Measurements from ENCODE around the gene LHPP. TPM values are rescaled to one million over a fixed set of nuclear protein-coding genes. Genes with fewer than 3 reads are reported as not detected.

The LHPP gene
- total and polyA plus RNA-seq, 2 donors (not counting 1 experiment from before 2014, with no cell fraction given): 10.2 to 15.6 TPM

DNA sequence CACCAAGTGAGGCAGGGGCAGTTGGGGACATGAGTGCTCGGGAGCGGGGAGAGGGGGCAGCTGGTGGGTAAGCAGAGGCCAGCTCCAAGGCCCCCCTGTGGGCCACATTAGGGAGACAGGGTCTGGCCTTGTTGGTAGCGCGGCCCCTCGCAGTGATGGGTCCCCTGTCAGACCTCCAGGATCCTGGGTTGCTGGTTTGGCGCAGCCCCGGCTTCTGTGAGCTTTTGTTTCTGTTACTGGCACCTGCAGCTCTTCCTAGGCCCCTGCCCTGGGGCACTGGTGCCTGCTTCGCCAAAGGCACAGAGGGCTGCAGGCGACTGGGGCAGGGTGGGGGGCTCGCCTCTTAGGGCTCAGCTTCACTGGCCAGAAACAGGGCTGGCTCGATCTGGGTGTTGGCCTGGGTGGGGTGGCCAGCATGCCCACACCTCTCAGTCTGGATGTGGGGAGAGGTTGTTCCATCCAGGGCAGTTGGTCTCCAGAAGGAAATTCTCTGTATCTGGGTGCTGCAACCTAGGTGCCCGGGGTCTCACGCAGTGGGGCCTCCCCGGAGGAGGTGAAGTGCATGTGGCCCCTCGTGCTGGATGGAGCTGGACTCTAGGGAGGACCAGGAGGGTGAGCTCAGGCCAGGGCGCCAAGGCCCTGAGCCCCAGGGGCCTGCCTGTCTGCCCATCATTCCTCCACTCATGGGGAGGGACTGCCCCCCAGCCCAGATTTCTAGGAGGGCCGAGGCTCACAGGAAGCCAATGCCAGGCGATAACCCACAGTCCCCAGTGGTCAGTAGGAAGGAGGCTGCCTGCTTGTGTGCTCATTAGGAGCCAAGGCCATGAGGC lies 138.6 kb downstream of the LHPP start:
- Histone ChIP-seq H4K20me1 (ENCODE audit: control insufficient read depth, extremely low read depth, insufficient read depth, low read length) (no peaks in the 10 kb centered on the region), H3K4me3 (replicated peaks in 1 of 4; ENCODE audit: control extremely low read depth in 1 of 4, insufficient read depth in 1 of 4, low read depth in 3 of 4, low read length in 4 of 4) (no peak overlapping the region), H3K79me2 (ENCODE audit: control insufficient read depth, insufficient read depth, low read length) (no peaks in the 10 kb centered on the region), H3K27ac (ENCODE audit: insufficient read depth, low read length) (no peak overlapping the region), H3K4me1 (ENCODE audit: control insufficient read depth, extremely low read depth, insufficient read depth, low read length) (no peaks in the 10 kb centered on the region), H3K9me3 (ENCODE audit: control insufficient read depth, insufficient read depth, low read depth, low read length) (no peaks in the 10 kb centered on the region), H3K4me2 (ENCODE audit: extremely low read depth, insufficient read depth, low read length) (no peak overlapping the region), H3K36me3 (ENCODE audit: control insufficient read depth, insufficient read depth, low read length) (no peaks in the 10 kb centered on the region), H3K27me3 (ENCODE audit: control insufficient read depth, insufficient read depth, low read length) (no peaks in the 10 kb centered on the region), H2AFZ (ENCODE audit: low read length) (no peak overlapping the region), H3K9ac (ENCODE audit: insufficient read depth, low read length) (no peak overlapping the region)
- TF ChIP-seq EZH2 (IDR thresholded peaks at IDR 0.05; ENCODE audit: low read length, missing control alignments): no peak
- TF ChIP-seq, protein P1, sequence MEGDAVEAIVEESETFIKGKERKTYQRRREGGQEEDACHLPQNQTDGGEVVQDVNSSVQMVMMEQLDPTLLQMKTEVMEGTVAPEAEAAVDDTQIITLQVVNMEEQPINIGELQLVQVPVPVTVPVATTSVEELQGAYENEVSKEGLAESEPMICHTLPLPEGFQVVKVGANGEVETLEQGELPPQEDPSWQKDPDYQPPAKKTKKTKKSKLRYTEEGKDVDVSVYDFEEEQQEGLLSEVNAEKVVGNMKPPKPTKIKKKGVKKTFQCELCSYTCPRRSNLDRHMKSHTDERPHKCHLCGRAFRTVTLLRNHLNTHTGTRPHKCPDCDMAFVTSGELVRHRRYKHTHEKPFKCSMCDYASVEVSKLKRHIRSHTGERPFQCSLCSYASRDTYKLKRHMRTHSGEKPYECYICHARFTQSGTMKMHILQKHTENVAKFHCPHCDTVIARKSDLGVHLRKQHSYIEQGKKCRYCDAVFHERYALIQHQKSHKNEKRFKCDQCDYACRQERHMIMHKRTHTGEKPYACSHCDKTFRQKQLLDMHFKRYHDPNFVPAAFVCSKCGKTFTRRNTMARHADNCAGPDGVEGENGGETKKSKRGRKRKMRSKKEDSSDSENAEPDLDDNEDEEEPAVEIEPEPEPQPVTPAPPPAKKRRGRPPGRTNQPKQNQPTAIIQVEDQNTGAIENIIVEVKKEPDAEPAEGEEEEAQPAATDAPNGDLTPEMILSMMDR (conservative IDR thresholded peaks at IDR 0.05 in 1 of 2, IDR thresholded peaks at IDR 0.05 in 1 of 2; ENCODE audit: low read depth in 1 of 2, low read length in 2 of 2): no peak
- DNase-seq (ENCODE audit: low read depth in 2 of 2): no peak

DNA sequence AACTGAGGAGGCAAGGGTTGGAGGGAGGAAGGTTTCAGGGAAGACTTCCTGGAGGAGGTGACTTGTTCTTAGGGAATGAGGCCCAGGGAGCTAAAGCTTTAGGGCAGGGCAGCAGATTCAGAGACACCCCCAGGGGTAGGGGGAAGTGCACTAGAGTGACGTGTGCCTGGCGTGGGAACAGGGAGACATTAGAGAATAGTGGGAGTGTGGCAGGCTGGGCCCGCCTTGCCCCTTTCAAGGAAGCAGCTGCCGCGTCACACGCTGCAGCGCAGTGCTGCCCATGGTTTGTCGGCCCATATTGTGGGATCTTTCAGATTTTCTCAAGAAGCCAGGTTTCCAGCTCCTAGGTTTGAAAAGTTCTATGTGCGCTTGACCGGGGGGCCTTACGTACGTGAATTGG lies 139.4 kb downstream of the LHPP start:
- Histone ChIP-seq H3K9me3 (ENCODE audit: control insufficient read depth, insufficient read depth, low read depth, low read length) (no peaks in the 10 kb centered on the region), H4K20me1 (ENCODE audit: control insufficient read depth, extremely low read depth, insufficient read depth, low read length) (no peaks in the 10 kb centered on the region), H3K9ac (ENCODE audit: insufficient read depth, low read length) (no peak overlapping the region), H3K4me1 (ENCODE audit: control insufficient read depth, extremely low read depth, insufficient read depth, low read length) (no peaks in the 10 kb centered on the region), H2AFZ (ENCODE audit: low read length) (no peak overlapping the region), H3K27me3 (ENCODE audit: control insufficient read depth, insufficient read depth, low read length) (no peaks in the 10 kb centered on the region), H3K4me2 (ENCODE audit: extremely low read depth, insufficient read depth, low read length) (no peak overlapping the region), H3K4me3 (replicated peaks in 1 of 4; ENCODE audit: control extremely low read depth in 1 of 4, insufficient read depth in 1 of 4, low read depth in 3 of 4, low read length in 4 of 4) (no peak overlapping the region), H3K79me2 (ENCODE audit: control insufficient read depth, insufficient read depth, low read length) (no peaks in the 10 kb centered on the region), H3K36me3 (ENCODE audit: control insufficient read depth, insufficient read depth, low read length) (no peaks in the 10 kb centered on the region), H3K27ac (ENCODE audit: insufficient read depth, low read length) (no peak overlapping the region)
- TF ChIP-seq, protein P1 (conservative IDR thresholded peaks at IDR 0.05 in 1 of 2, IDR thresholded peaks at IDR 0.05 in 1 of 2; ENCODE audit: low read depth in 1 of 2, low read length in 2 of 2): no peak
- no peak for TF ChIP-seq EZH2 (IDR thresholded peaks at IDR 0.05; ENCODE audit: low read length, missing control alignments)
- DNase-seq (ENCODE audit: low read depth in 2 of 2): no peak

DNA sequence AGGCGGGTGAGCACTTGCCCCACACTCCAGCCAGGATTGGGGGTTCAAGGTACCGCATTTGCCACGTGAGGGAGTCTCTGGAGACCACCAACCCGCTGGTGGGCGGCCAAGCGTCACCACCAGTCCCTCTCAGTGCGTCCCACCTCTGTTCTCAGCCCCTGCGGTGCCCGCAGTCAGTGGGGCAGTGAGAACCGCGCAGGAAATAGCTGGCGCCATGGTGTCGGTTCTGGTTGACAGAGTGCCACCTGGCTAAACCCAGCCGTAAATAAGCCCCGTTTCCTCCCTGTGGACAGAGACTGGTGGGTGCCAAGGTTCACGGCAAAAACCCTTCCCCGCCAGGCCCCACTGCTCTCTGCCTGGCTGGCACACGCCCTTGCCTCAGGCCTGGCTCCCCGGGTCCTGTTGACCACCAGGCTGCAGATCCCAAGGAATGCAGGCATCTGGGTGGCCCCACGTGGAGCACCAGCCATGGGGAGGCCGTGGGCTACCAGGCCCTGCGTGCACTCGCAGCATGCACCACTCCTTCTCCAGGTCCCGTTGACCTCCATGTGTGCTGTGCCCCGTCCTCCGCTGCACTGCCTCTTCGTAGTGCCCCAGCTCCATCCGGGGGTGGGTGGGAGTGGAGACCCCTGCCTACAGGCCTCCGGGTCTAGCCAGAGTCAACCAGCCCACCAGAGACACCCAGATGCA lies 140.0 kb downstream of the LHPP start:
- no peak overlapping the region for H3K9ac ChIP-seq (ENCODE audit: insufficient read depth, low read length)
- no peak overlapping the region for H3K4me3 ChIP-seq (replicated peaks in 1 of 4; ENCODE audit: control extremely low read depth in 1 of 4, insufficient read depth in 1 of 4, low read depth in 3 of 4, low read length in 4 of 4)
- DNase-seq (ENCODE audit: low read depth in 2 of 2): no peak
- H3K9me3 ChIP-seq (ENCODE audit: control insufficient read depth, insufficient read depth, low read depth, low read length): no peaks in the 10 kb centered on the region
- no peak overlapping the region for H2AFZ ChIP-seq (ENCODE audit: low read length)
- H3K27ac ChIP-seq (ENCODE audit: insufficient read depth, low read length): no peak overlapping the region
- no peaks in the 10 kb centered on the region for H3K79me2 ChIP-seq (ENCODE audit: control insufficient read depth, insufficient read depth, low read length)
- no peak for TF ChIP-seq EZH2 (IDR thresholded peaks at IDR 0.05; ENCODE audit: low read length, missing control alignments)
- TF ChIP-seq, protein P1 (conservative IDR thresholded peaks at IDR 0.05 in 1 of 2, IDR thresholded peaks at IDR 0.05 in 1 of 2; ENCODE audit: low read depth in 1 of 2, low read length in 2 of 2): no peak
- no peak overlapping the region for H3K4me2 ChIP-seq (ENCODE audit: extremely low read depth, insufficient read depth, low read length)
- H4K20me1 ChIP-seq (ENCODE audit: control insufficient read depth, extremely low read depth, insufficient read depth, low read length): no peaks in the 10 kb centered on the region
- H3K36me3 ChIP-seq (ENCODE audit: control insufficient read depth, insufficient read depth, low read length): no peaks in the 10 kb centered on the region
- no peaks in the 10 kb centered on the region for H3K4me1 ChIP-seq (ENCODE audit: control insufficient read depth, extremely low read depth, insufficient read depth, low read length)
- H3K27me3 ChIP-seq (ENCODE audit: control insufficient read depth, insufficient read depth, low read length): no peaks in the 10 kb centered on the region
